ENCODE data around the gene SUMO3. TPM values are rescaled to one million over a fixed set of nuclear protein-coding genes. Genes with fewer than 3 reads are reported as not detected.

SUMO3 gene
- total and polyA plus RNA-seq, 2 experiments from 2014 or later = 90.8 to 103 TPM

DNA sequence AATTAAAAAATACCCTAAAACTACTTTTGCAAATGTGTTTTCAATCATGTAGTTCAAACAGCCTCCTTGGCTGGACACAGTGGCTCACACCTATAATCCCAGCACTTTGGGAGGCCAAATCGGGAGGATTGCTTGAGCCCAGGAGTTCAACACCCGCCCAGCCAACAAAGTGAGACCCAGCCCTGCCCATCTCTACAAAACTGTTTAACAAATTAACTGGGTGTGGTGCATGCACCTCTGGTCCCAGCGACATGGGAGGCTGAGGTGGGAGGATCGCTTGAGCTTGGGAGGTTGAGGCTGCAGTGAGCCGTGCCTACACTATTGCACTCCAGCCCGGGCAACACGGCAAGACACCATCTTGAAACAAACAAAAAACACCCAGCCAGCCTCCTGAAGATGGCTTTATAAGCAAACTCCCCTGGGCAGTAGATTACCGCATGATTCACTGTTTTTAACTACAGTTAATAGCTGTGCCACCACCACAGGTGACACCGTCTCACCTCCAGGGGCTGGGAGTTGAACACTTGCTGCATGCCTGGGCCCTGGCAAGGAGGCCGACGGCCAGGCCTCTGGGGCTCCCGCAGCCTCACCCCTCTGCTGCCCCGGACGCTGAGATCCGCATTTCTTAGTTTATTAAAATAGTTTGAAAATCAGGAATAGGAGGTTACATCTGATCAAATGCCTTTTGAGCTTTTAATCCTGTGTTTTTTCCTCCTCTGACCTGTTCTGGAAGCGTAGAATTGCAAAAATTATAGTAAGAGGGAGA lies 39.4 kb upstream of the SUMO3 start:
- peaks cover 73% of the 10 kb centered on the region for H3K79me2 ChIP-seq (replicated peaks; ENCODE audit: insufficient read depth)
- DNase-seq (ENCODE audit: low spot score) (no peak), ATAC-seq (no peak)
- H2AFZ ChIP-seq = no peak overlapping the region
- H3K36me3 Mint-ChIP-seq (ENCODE audit: low read depth) = peaks cover 70% of the 10 kb centered on the region
- no peaks in the 10 kb centered on the region for H3K27me3 ChIP-seq (ENCODE audit: insufficient read depth)
- no peaks in the 10 kb centered on the region for H3K4me1 ChIP-seq (ENCODE audit: insufficient read depth)
- no peak overlapping the region for H3K4me3 ChIP-seq
- H3K27ac Mint-ChIP-seq = no peak overlapping the region
- H3K9me2 ChIP-seq (ENCODE audit: insufficient read depth) = no peaks in the 10 kb centered on the region
- TF ChIP-seq, protein P1, sequence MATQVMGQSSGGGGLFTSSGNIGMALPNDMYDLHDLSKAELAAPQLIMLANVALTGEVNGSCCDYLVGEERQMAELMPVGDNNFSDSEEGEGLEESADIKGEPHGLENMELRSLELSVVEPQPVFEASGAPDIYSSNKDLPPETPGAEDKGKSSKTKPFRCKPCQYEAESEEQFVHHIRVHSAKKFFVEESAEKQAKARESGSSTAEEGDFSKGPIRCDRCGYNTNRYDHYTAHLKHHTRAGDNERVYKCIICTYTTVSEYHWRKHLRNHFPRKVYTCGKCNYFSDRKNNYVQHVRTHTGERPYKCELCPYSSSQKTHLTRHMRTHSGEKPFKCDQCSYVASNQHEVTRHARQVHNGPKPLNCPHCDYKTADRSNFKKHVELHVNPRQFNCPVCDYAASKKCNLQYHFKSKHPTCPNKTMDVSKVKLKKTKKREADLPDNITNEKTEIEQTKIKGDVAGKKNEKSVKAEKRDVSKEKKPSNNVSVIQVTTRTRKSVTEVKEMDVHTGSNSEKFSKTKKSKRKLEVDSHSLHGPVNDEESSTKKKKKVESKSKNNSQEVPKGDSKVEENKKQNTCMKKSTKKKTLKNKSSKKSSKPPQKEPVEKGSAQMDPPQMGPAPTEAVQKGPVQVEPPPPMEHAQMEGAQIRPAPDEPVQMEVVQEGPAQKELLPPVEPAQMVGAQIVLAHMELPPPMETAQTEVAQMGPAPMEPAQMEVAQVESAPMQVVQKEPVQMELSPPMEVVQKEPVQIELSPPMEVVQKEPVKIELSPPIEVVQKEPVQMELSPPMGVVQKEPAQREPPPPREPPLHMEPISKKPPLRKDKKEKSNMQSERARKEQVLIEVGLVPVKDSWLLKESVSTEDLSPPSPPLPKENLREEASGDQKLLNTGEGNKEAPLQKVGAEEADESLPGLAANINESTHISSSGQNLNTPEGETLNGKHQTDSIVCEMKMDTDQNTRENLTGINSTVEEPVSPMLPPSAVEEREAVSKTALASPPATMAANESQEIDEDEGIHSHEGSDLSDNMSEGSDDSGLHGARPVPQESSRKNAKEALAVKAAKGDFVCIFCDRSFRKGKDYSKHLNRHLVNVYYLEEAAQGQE (IDR thresholded peaks at IDR 0.05; ENCODE audit: unreplicated experiment) = no peak
- TF ChIP-seq CREB1 (CRISPR knock-in tag; IDR thresholded peaks at IDR 0.05; ENCODE audit: low read depth) = no peak
- no peak for TF ChIP-seq STAT1 (IDR thresholded peaks at IDR 0.05; ENCODE audit: unreplicated experiment)
- no peak for TF ChIP-seq NANOG (IDR thresholded peaks at IDR 0.05; ENCODE audit: borderline replicate concordance)
- TF ChIP-seq ZNF331 (CRISPR knock-in tag; IDR thresholded peaks at IDR 0.05; ENCODE audit: low read depth) = no peak
- TF ChIP-seq ETS1 (IDR thresholded peaks at IDR 0.05) = no peak
- no peak for TF ChIP-seq ZNF114 (CRISPR knock-in tag; IDR thresholded peaks at IDR 0.05)
- H3K4me3 Mint-ChIP-seq = no peak overlapping the region
- H3F3A ChIP-seq (replicated peaks; ENCODE audit: low read depth) = no peaks in the 10 kb centered on the region
- no peak overlapping the region for H3K4me2 ChIP-seq
- no peaks in the 10 kb centered on the region for H3K9me3 Mint-ChIP-seq
- peaks cover 9% of the 10 kb centered on the region; the same call in 2 of the 3 replicates for H3K4me1 Mint-ChIP-seq
- H3K36me3 ChIP-seq (ENCODE audit: insufficient read depth) = peaks cover 18% of the 10 kb centered on the region
- H4K20me1 ChIP-seq (replicated peaks; ENCODE audit: insufficient read depth) = peaks cover 21% of the 10 kb centered on the region
- H3K27me3 Mint-ChIP-seq (ENCODE audit: insufficient read depth, low read depth, poor library complexity) = peaks cover 11% of the 10 kb centered on the region
- H3K27ac ChIP-seq (ENCODE audit: low read depth) = no peak overlapping the region

DNA sequence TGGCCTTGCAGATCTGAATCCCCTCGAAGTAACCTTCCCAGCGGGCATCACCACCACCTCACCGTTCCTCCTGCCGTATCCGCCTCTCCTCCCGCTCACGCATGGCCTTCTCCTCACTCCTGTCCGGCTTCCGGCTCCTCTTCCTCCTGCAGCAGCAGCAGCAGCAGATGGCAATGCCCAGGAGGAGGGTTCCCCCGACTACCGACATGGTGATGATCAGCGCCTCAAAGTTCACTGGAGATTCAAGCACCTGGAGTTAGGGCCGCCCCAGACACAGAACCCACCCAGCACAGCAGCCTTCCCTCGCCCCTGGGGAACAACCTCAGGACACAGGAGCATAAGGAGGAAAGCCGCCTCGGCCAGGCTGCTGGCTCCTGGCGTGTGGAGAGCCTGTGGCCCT lies 38.3 kb upstream of the SUMO3 start:
- Histone ChIP-seq H3K4me3 (no peak overlapping the region), H3K79me2 (replicated peaks; ENCODE audit: insufficient read depth) (peaks cover 62% of the 10 kb centered on the region), H3K27me3 (ENCODE audit: insufficient read depth) (no peaks in the 10 kb centered on the region), H3F3A (replicated peaks; ENCODE audit: low read depth) (no peaks in the 10 kb centered on the region), H3K9me2 (ENCODE audit: insufficient read depth) (no peaks in the 10 kb centered on the region), H3K4me1 (ENCODE audit: insufficient read depth) (no peaks in the 10 kb centered on the region), H3K36me3 (ENCODE audit: insufficient read depth) (peaks cover 25% of the 10 kb centered on the region), H2AFZ (no peak overlapping the region), H3K4me2 (no peak overlapping the region), H4K20me1 (replicated peaks; ENCODE audit: insufficient read depth) (peaks cover 21% of the 10 kb centered on the region), H3K27ac (ENCODE audit: low read depth) (no peak overlapping the region)
- no peak overlapping the region for H3K27ac Mint-ChIP-seq
- H3K9me3 Mint-ChIP-seq = no peaks in the 10 kb centered on the region
- H3K4me1 Mint-ChIP-seq = no peaks in the 10 kb centered on the region; the same call in 2 of the 3 replicates
- peaks cover 70% of the 10 kb centered on the region for H3K36me3 Mint-ChIP-seq (ENCODE audit: low read depth)
- DNase-seq (ENCODE audit: low spot score) = no peak
- peaks cover 13% of the 10 kb centered on the region for H3K27me3 Mint-ChIP-seq (ENCODE audit: insufficient read depth, low read depth, poor library complexity)
- no peak overlapping the region for H3K4me3 Mint-ChIP-seq
- no peak for ATAC-seq
- no peak for TF ChIP-seq ETS1 (IDR thresholded peaks at IDR 0.05)
- TF ChIP-seq JUNB (IDR thresholded peaks at IDR 0.05; ENCODE audit: unreplicated experiment) = no peak
- no peak for TF ChIP-seq CREB1 (CRISPR knock-in tag; IDR thresholded peaks at IDR 0.05; ENCODE audit: low read depth)
- TF ChIP-seq EZH2phosphoT487 (IDR thresholded peaks at IDR 0.05; ENCODE audit: unreplicated experiment) = no peak
- TF ChIP-seq POLR2AphosphoS5 (IDR thresholded peaks at IDR 0.05; ENCODE audit: low read depth) = no peak
- no peak for TF ChIP-seq STAT1 (IDR thresholded peaks at IDR 0.05; ENCODE audit: unreplicated experiment)
- no peak for TF ChIP-seq EZH2 (IDR thresholded peaks at IDR 0.05; ENCODE audit: low read depth, unreplicated experiment)
- TF ChIP-seq ZNF114 (CRISPR knock-in tag; IDR thresholded peaks at IDR 0.05) = no peak
